ENCODE measurements around the gene ADCY5.

- TF ChIP-seq, protein P1, sequence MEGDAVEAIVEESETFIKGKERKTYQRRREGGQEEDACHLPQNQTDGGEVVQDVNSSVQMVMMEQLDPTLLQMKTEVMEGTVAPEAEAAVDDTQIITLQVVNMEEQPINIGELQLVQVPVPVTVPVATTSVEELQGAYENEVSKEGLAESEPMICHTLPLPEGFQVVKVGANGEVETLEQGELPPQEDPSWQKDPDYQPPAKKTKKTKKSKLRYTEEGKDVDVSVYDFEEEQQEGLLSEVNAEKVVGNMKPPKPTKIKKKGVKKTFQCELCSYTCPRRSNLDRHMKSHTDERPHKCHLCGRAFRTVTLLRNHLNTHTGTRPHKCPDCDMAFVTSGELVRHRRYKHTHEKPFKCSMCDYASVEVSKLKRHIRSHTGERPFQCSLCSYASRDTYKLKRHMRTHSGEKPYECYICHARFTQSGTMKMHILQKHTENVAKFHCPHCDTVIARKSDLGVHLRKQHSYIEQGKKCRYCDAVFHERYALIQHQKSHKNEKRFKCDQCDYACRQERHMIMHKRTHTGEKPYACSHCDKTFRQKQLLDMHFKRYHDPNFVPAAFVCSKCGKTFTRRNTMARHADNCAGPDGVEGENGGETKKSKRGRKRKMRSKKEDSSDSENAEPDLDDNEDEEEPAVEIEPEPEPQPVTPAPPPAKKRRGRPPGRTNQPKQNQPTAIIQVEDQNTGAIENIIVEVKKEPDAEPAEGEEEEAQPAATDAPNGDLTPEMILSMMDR (IDR thresholded peaks at IDR 0.05): no peak
- TF ChIP-seq POLR2A (IDR thresholded peaks at IDR 0.05): no peak
These were observed 74.9 kb downstream of the ADCY5 start for GRCh38 chr3:123374016-123374415.

All from Peyer's patch (tissue), 4 donors.